ENCODE measurements around the gene BHMT2.

GRCh38 chr5:79030663-79031484, 38.7 kb upstream of the BHMT2 start:
- TF ChIP-seq GATA2 (IDR thresholded peaks at IDR 0.05; ENCODE audit: low read depth, low read length): no peak
- no peak for TF ChIP-seq GATA3 (IDR thresholded peaks at IDR 0.05; ENCODE audit: low read depth, low read length)

All from SH-SY5Y (cell line).